VCaP (cell line): ENCODE results near the gene CNOT1.
"Not testable (repeated sequence)": the region's sequence is repeated elsewhere in the genome, so short reads cannot be mapped to it uniquely, and the experiment has no call there.

Experiments used
- H3K27ac ChIP-seq: fragments of 450-650 bp; 2 replicates; pipeline ENCODE4 v1.5.1; 2017
- CTCF ChIP-seq: fragments of 450-650 bp; conservative IDR thresholded peaks from 2 replicates; pipeline ENCODE4 v1.5.1; 2017; ENCODE audit warnings: mild to moderate bottlenecking, moderate library complexity

CNOT1 gene

GRCh38 chr16:58574895-58575294 lies 54.7 kb downstream of the CNOT1 start:
- H3K27ac ChIP-seq, result no peak overlapping the region
- no peak for TF ChIP-seq CTCF

GRCh38 chr16:58565697-58566096 lies 63.9 kb downstream of the CNOT1 start:
- not testable (repeated sequence) for H3K27ac ChIP-seq

GRCh38 chr16:58563775-58564174 lies 65.9 kb downstream of the CNOT1 start:
- no peak overlapping the region for H3K27ac ChIP-seq
- no peak for TF ChIP-seq CTCF

- no peak overlapping the region for H3K27ac ChIP-seq
- no peak for TF ChIP-seq CTCF
Observed at GRCh38 chr16:58563235-58563634, 66.4 kb downstream of the CNOT1 start.

GRCh38 chr16:58556678-58557077 lies 72.9 kb downstream of the CNOT1 start:
- H3K27ac ChIP-seq, result no peak overlapping the region
- TF ChIP-seq CTCF, result no peak

GRCh38 chr16:58551496-58551895 lies 78.1 kb downstream of the CNOT1 start:
- no peak overlapping the region for H3K27ac ChIP-seq
- TF ChIP-seq CTCF, result no peak

- no peak for TF ChIP-seq CTCF
Observed at GRCh38 chr16:58548378-58548777, 81.2 kb downstream of the CNOT1 start.

GRCh38 chr16:58543685-58544084 lies 85.9 kb downstream of the CNOT1 start:
- no peak overlapping the region for H3K27ac ChIP-seq
- no peak for TF ChIP-seq CTCF

More at GRCh38 chr16:58548378-58548777, 81.2 kb downstream of the CNOT1 start:
- H3K27ac ChIP-seq, result no peak overlapping the region
